ENCODE results near the gene FTSJ3. TPM values are rescaled to one million over a fixed set of nuclear protein-coding genes. Genes with fewer than 3 reads are reported as not detected.

The FTSJ3 gene
- total and polyA plus RNA-seq, 2 of the 13 experiments (the other 11 are each of a cell fraction or from before 2014, with no cell fraction given): 26.0 to 64.2 TPM

GRCh38 chr17:63827801-63828221 is 348 bp upstream of the FTSJ3 start (continued):
- TF ChIP-seq ZNF710 (CRISPR knock-in tag; IDR thresholded peaks at IDR 0.05; ENCODE audit: borderline replicate concordance) (peak; percentile 17; the same call in 1 of the 2 replicates), ZNF749 (CRISPR knock-in tag; IDR thresholded peaks at IDR 0.05; ENCODE audit: borderline replicate concordance) (no peak), ZNF629 (CRISPR knock-in tag; conservative IDR thresholded peaks at IDR 0.05) (0 out of 2 replicates have a peak, but pooled peaks have one; percentile 0), ZNF180 (CRISPR knock-in tag; IDR thresholded peaks at IDR 0.05; ENCODE audit: borderline replicate concordance, low read depth) (0 out of 2 replicates have a peak, but pooled peaks have one; percentile 42), ZNF563 (CRISPR knock-in tag; IDR thresholded peaks at IDR 0.05) (peak; percentile 42; the same call in 1 of the 2 replicates), NKX3-1 (CRISPR knock-in tag; IDR thresholded peaks at IDR 0.05) (0 out of 2 replicates have a peak, but pooled peaks have one; percentile 6), ZBTB26 (CRISPR knock-in tag; IDR thresholded peaks at IDR 0.05; ENCODE audit: borderline replicate concordance) (no peak), YEATS2 (CRISPR knock-in tag; IDR thresholded peaks at IDR 0.05; ENCODE audit: borderline replicate concordance) (no peak), MTF2 (CRISPR knock-in tag; IDR thresholded peaks at IDR 0.05; ENCODE audit: borderline replicate concordance) (no peak), SRSF1 (optimal IDR thresholded peaks at IDR 0.05; ENCODE audit: low read depth, low read length) (no peak), PHF21A (CRISPR knock-in tag; IDR thresholded peaks at IDR 0.05) (0 out of 2 replicates have a peak, but pooled peaks have one; percentile 10), HNRNPUL1 (IDR thresholded peaks at IDR 0.05; ENCODE audit: low read depth, low read length) (no peak), ZNF142 (CRISPR knock-in tag; IDR thresholded peaks at IDR 0.05) (0 out of 2 replicates have a peak, but pooled peaks have one; percentile 7), RARG (CRISPR knock-in tag; IDR thresholded peaks at IDR 0.05; ENCODE audit: low read depth) (0 out of 2 replicates have a peak, but pooled peaks have one; percentile 18), HES4 (CRISPR knock-in tag; IDR thresholded peaks at IDR 0.05; ENCODE audit: borderline replicate concordance) (peak; percentile 78), ZNF333 (CRISPR knock-in tag; IDR thresholded peaks at IDR 0.05; ENCODE audit: borderline replicate concordance) (0 out of 2 replicates have a peak, but pooled peaks have one; percentile 14), HOXA5 (CRISPR knock-in tag; IDR thresholded peaks at IDR 0.05) (peak; percentile 67; the same call in 1 of the 2 replicates)

Measured in HepG2 (cell line).